GM19372 (cell line): ENCODE measurements around the gene ACAD11.
A peak's percentile ranks its signal among the peaks of the same experiment; 100 is the strongest.
"Not testable (repeated sequence)": the region's sequence is repeated elsewhere in the genome, so short reads cannot be mapped to it uniquely, and the experiment has no call there.

Experiments
- ATAC-seq: cut with Tn5 transposase; IDR thresholded peaks from one replicate; pipeline ENCODE4 v1.9.1; 2021; ENCODE audit warnings: mild to moderate bottlenecking, low read depth, moderate library complexity; ENCODE audit not compliant: unreplicated experiment

The ACAD11 gene

GRCh38 chr3:132556508-132557159, 103.0 kb downstream of the ACAD11 start:
- ATAC-seq, result no peak

GRCh38 chr3:132556036-132556386, 103.6 kb downstream of the ACAD11 start:
- ATAC-seq, result not testable (repeated sequence)

GRCh38 chr3:132555306-132556035, 104.1 kb downstream of the ACAD11 start:
- no peak for ATAC-seq

- no peak for ATAC-seq
Observed at GRCh38 chr3:132554437-132554836, 105.2 kb downstream of the ACAD11 start.

- no peak for ATAC-seq
Observed at GRCh38 chr3:132553826-132554225, 105.8 kb downstream of the ACAD11 start.

- no peak for ATAC-seq
Observed at GRCh38 chr3:132550579-132551305, 108.9 kb downstream of the ACAD11 start.

- ATAC-seq, result peak; percentile 84
Observed at GRCh38 chr3:132549890-132550578, 109.6 kb downstream of the ACAD11 start.

GRCh38 chr3:132549169-132549568, 110.4 kb downstream of the ACAD11 start:
- no peak for ATAC-seq

- ATAC-seq, result no peak
Observed at GRCh38 chr3:132545471-132545870, 114.1 kb downstream of the ACAD11 start.

- no peak for ATAC-seq
Observed at GRCh38 chr3:132544130-132544529, 115.5 kb downstream of the ACAD11 start.

GRCh38 chr3:132543011-132543739, 116.4 kb downstream of the ACAD11 start:
- ATAC-seq, result no peak

GRCh38 chr3:132542577-132542976, 117.0 kb downstream of the ACAD11 start:
- ATAC-seq, result no peak

- no peak for ATAC-seq
Observed at GRCh38 chr3:132539681-132540080, 119.9 kb downstream of the ACAD11 start.

GRCh38 chr3:132538072-132538471, 121.5 kb downstream of the ACAD11 start:
- ATAC-seq, result no peak

GRCh38 chr3:132537297-132537696, 122.3 kb downstream of the ACAD11 start:
- ATAC-seq, result no peak

- no peak for ATAC-seq
Observed at GRCh38 chr3:132536442-132537153, 123.0 kb downstream of the ACAD11 start.

- ATAC-seq, result no peak
Observed at GRCh38 chr3:132535575-132536441, 123.8 kb downstream of the ACAD11 start.

- no peak for ATAC-seq
Observed at GRCh38 chr3:132530624-132531023, 129.0 kb downstream of the ACAD11 start.

- peak; percentile 57 for ATAC-seq
Observed at GRCh38 chr3:132522353-132522752, 137.3 kb downstream of the ACAD11 start.
